Kidney (tissue), 14 donors: Measurements from ENCODE around the gene CCDC92B. TPM values are rescaled to one million over a fixed set of nuclear protein-coding genes. Genes with fewer than 3 reads are reported as not detected.

ENCODE experiments used
- DNase-seq, 5 donors: peaks; one replicate each; pipeline ENCODE4 v3.0.0-alpha.2; 2013 to 2020
- FAIRE-seq: peaks from 2 replicates; lab custom pipeline; 2012; peaks lifted over from hg19 to GRCh38; lab: Jason Lieb, UNC
- H3K27ac ChIP-seq, 2 donors: one replicate each; pipeline ENCODE4 v1.7.0; 2013; ENCODE audit warnings: low read depth in 2 of 2, low read length in 2 of 2, inconsistent platforms in 1 of 2
- H3K27me3 ChIP-seq: one replicate; pipeline ENCODE4 v1.7.1; 2013; ENCODE audit warnings: low read length, inconsistent platforms; ENCODE audit not compliant: control insufficient read depth, insufficient read depth
- H3K36me3 ChIP-seq, 3 donors: one replicate each; pipeline versions ENCODE4 v1.7.0 to v1.7.1; 2013; ENCODE audit warnings: low read length in 3 of 3, control low read depth in 1 of 3, inconsistent platforms in 1 of 3; ENCODE audit not compliant: insufficient read depth in 3 of 3, control insufficient read depth in 2 of 3
- H3K4me1 ChIP-seq, 3 donors: one replicate each; pipeline versions ENCODE4 v1.7.0 to v1.7.1; 2013; ENCODE audit warnings: low read length in 3 of 3, inconsistent platforms in 1 of 3, low read depth in 1 of 3; ENCODE audit not compliant: control insufficient read depth in 2 of 3, insufficient read depth in 2 of 3
- H3K4me3 ChIP-seq, 3 donors: one replicate each; pipeline versions ENCODE4 v1.7.0 to v1.8.1; 2013; ENCODE audit warnings: low read length in 3 of 3, control low read depth in 1 of 3, inconsistent platforms in 1 of 3
- H3K9ac ChIP-seq, 3 donors: one replicate each; pipeline versions ENCODE4 v1.7.0 to v1.7.1; 2013; ENCODE audit warnings: low read length in 3 of 3, control low read depth in 1 of 3, inconsistent platforms in 1 of 3
- H3K9me3 ChIP-seq, 3 donors: one replicate each; pipeline versions ENCODE4 v1.7.0 to v1.7.1; 2013; ENCODE audit warnings: low read length in 3 of 3, control low read depth in 1 of 3, inconsistent platforms in 1 of 3; ENCODE audit not compliant: control insufficient read depth in 2 of 3, insufficient read depth in 1 of 3
- CTCF ChIP-seq: IDR thresholded peaks from 3 replicates; pipeline ENCODE4 v1.5.1; 2012; ENCODE audit warnings: mild to moderate bottlenecking, moderate library complexity, borderline replicate concordance; ENCODE audit not compliant: insufficient read depth; ENCODE audit errors: extremely low read depth
- intact Hi-C: fragments of 100-400 bp; cut with DNase I; formaldehyde crosslinking; loops from one replicate; pipeline ENCODE4 v1.11.1; 2022
- polyA plus RNA-seq: library from polyadenylated mRNA; stranded (reverse); fragments of 350-450 nt; fragmentation: Illumina TruSeq; extraction: RNeasy Lipid Tissue Mini Kit (QIAGEN cat#74804); gene quantifications from one replicate; pipeline ENCODE4 v1.2.3, GENCODE V29; 2014; ENCODE audit warnings: low read depth, low replicate concordance; ENCODE audit not compliant: insufficient read depth
- total RNA-seq: library from RNA; stranded (reverse); fragmentation: NEBNext Ultra II Directional; extraction: Animal tissue kit (Norgen Biotek cat#: 25700); gene quantifications from one replicate; pipeline ENCODE4 v1.2.1, GENCODE V29; 2021
- donor health status: control.
- donor health status: control.
- donor health status: control.
- donor health status: control.
- donor health status: control.
- donor health status: DM: yes; HTN: yes; CAD: no.
- donor health status: Normal renal cell carcinoma (clear cell type).

CCDC92B gene
- total and polyA plus RNA-seq, 2 donors from 2014 or later, result 0.11 to 1.0 TPM

DNA sequence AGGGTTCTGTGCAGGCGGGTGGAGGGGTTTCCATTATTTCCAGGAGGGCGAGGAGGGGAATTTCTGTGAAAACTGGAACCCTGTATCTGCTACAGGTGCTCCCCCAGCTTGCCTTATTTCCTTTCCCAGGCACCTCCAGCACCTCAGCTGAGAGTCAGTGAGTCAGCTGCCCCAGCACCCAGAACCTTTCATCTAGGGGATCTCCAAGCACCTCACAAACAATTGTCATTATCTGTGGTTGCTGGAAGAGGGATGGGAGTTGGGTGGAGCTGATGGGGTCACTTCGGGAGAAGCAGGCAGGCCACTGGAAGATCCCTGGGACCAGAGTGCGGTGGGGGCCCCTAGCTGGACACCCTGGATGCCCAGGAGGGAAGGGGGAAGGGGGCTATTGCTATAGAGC, 27.8 kb downstream of the CCDC92B start:
- intact Hi-C loops, result no loop called here
- Histone ChIP-seq H3K27ac (no peak overlapping the region), H3K9ac (no peak overlapping the region), H3K36me3 (no peaks in the 10 kb centered on the region), H3K4me1 (no peaks in the 10 kb centered on the region), H3K27me3 (peaks cover 7% of the 10 kb centered on the region), H3K4me3 (no peak overlapping the region), H3K9me3 (no peaks in the 10 kb centered on the region)
- no peak for TF ChIP-seq CTCF
- no peak for FAIRE-seq
- no peak for DNase-seq

- no peak overlapping the region for H3K27ac ChIP-seq
- no peak for DNase-seq
Observed at GRCh38 chr17:2719861-2720260, 29.6 kb downstream of the CCDC92B start.

DNA sequence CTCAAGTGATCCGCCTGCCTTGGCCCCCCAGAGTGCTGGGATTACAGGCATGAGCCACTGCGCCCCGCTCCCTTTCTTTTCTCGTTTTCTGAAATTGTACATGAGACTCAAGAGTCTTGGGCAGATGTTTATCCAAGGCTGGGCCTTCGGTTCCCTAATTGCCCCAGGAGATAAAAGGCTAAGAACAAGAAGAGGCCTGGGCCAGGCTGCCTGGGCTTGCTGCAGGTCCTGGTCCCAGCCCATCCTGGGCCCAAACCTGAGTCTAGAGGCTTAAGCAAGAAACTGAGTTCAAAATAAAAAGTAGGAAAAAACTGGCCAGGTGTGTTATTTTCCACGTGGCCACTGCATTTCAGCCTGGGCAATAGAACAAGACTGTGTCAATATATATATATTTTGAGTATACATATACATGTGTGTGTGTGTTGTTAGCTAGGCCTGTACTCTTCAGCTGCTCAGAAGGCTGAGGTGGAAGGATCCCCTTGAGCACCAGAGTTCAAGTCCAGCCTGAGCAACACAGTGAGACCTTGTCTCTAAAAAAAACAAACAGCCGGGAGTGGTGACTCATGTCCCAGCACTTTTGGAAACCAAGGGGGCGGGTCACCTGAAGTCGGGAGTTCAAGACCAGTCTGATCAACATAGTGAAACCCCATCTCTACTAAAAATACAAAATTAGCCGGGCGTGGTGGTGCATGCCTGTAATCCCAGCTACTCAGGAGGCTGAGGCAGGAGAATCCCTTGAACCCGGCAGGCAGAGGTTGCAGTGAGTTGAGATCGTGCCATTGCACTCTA, 31.1 kb downstream of the CCDC92B start:
- FAIRE-seq, result no peak
- no peaks in the 10 kb centered on the region for H3K36me3 ChIP-seq
- no peaks in the 10 kb centered on the region for H3K9me3 ChIP-seq
- no peak overlapping the region for H3K4me3 ChIP-seq
- intact Hi-C loops, result no loop called here
- peaks cover 0 to 6% (median 3%) of the 10 kb centered on the region in 3 donors for H3K4me1 ChIP-seq
- no peaks in the 10 kb centered on the region for H3K27me3 ChIP-seq
- no peak for DNase-seq
- no peak overlapping the region for H3K9ac ChIP-seq
- TF ChIP-seq CTCF, result no peak
- no peak overlapping the region for H3K27ac ChIP-seq

More at GRCh38 chr17:2719861-2720260, 29.6 kb downstream of the CCDC92B start:
- no peaks in the 10 kb centered on the region for H3K27me3 ChIP-seq
- no peak for TF ChIP-seq CTCF
- FAIRE-seq, result no peak
- H3K4me1 ChIP-seq, result no peaks in the 10 kb centered on the region
- H3K9ac ChIP-seq, result no peak overlapping the region
- H3K4me3 ChIP-seq, result no peak overlapping the region
- H3K9me3 ChIP-seq, result no peaks in the 10 kb centered on the region
- intact Hi-C loops, result no loop called here
- H3K36me3 ChIP-seq, result no peaks in the 10 kb centered on the region
